A673 (cell line): ENCODE data around the gene GRIK2. TPM values are rescaled to one million over a fixed set of nuclear protein-coding genes. Genes with fewer than 3 reads are reported as not detected.

Experiments
- BruUV-seq: library from RNA; stranded (reverse); fragments of 400-500 nt; replicated peaks from 2 replicates; lab custom pipeline; 2021; lab: Mats Ljungman, UMichigan
- CTCF ChIA-PET: fragments of 300-600 bp; sonication (Branson Sonifier 250); formaldehyde crosslinking; loops from one replicate; lab custom pipeline; 2022; ENCODE audit warnings: antibody characterized with exemption; lab: Charles Lee
- POLR2A ChIA-PET: fragments of 300-600 bp; sonication (Branson Sonifier 250); formaldehyde crosslinking; loops from one replicate; lab custom pipeline; 2022; ENCODE audit warnings: antibody characterized with exemption; ENCODE audit not compliant: low non-redundant PET; lab: Charles Lee
- DNase-seq: peaks from one replicate; pipeline ENCODE4 v3.0.0-alpha.2; 2015; ENCODE audit warnings: low spot score
- H3K27ac ChIP-seq: fragments of 200-600 bp; sonication (generic); 2 replicates; pipeline ENCODE4 v1.5.1; 2016; ENCODE audit warnings: mixed run types, low read depth, mild to moderate bottlenecking, mixed read lengths, antibody characterized with exemption, low read length; ENCODE audit not compliant: poor library complexity, severe bottlenecking
- H3K27me3 ChIP-seq: fragments of 200-600 bp; sonication (generic); replicated peaks from 2 replicates; pipeline ENCODE4 v1.6.1; 2017; ENCODE audit warnings: mixed run types, low read depth, mild to moderate bottlenecking, mixed read lengths, antibody characterized with exemption, low read length; ENCODE audit not compliant: insufficient read depth, poor library complexity
- H3K36me3 ChIP-seq: fragments of 200-600 bp; sonication (generic); 2 replicates; pipeline ENCODE4 v1.6.1; 2016; ENCODE audit warnings: mixed run types, mild to moderate bottlenecking, mixed read lengths, antibody characterized with exemption, low read length; ENCODE audit not compliant: insufficient read depth, poor library complexity, severe bottlenecking
- H3K4me1 ChIP-seq: fragments of 200-600 bp; sonication (generic); 2 replicates; pipeline ENCODE4 v1.6.1; 2017; ENCODE audit warnings: mixed run types, mild to moderate bottlenecking, mixed read lengths, antibody characterized with exemption, low read length; ENCODE audit not compliant: insufficient read depth, poor library complexity, severe bottlenecking
- H3K4me3 ChIP-seq: fragments of 200-600 bp; sonication (generic); 2 replicates; pipeline ENCODE4 v1.5.1; 2016; ENCODE audit warnings: low read depth, mixed run types, mild to moderate bottlenecking, mixed read lengths, low read length; ENCODE audit not compliant: poor library complexity, severe bottlenecking
- H3K9me3 ChIP-seq: fragments of 200-600 bp; sonication (generic); 2 replicates; pipeline ENCODE4 v1.6.1; 2016; ENCODE audit warnings: mixed run types, low read depth, mild to moderate bottlenecking, mixed read lengths, antibody characterized with exemption, low read length; ENCODE audit not compliant: poor library complexity, severe bottlenecking
- EZH2 ChIP-seq: fragments of 200-600 bp; sonication (generic); IDR thresholded peaks from 2 replicates; pipeline ENCODE4 v1.6.1; 2017; ENCODE audit warnings: borderline replicate concordance, low read depth, mild to moderate bottlenecking, mixed read lengths, antibody characterized with exemption, low read length; ENCODE audit not compliant: poor library complexity, severe bottlenecking
- intact Hi-C: fragments of 100-400 bp; cut with micrococcal nuclease; formaldehyde crosslinking; loops from one replicate; pipeline ENCODE4 v1.10.0; 2022; ENCODE audit not compliant: unreplicated experiment
- total RNA-seq: library from RNA; stranded (reverse); gene quantifications from 2 replicates; pipeline ENCODE4 v1.2.3, GENCODE V29; 2021
- TF ChIP-seq, protein P1 (sequence below): fragments of 300-800, 200-600 bp; sonication (generic); conservative IDR thresholded peaks from 2 replicates; pipeline ENCODE4 v1.5.1; 2017; ENCODE audit warnings: low read depth, mild to moderate bottlenecking, antibody characterized with exemption, low read length, moderate library complexity, mixed read lengths

GRIK2 gene
- total RNA-seq, 1 experiment from 2014 or later: 62.1 TPM

DNA sequence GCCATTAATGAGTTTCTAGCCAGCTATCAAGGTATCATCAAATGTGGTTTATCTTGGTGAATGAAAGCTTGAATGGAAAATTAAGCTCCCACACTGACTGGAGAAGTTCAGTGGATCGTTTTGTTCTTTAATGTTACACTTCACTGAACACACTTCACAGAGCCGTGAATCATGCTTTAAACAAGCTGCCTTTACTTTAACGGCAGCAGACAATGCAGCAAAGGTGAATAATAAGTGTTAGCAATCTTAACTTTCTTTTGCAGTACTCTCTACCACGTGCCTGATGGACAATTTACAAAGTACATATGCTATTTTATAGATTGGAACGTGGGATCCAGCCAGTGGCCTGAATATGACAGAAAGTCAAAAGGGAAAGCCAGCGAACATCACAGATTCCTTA is 424.5 kb downstream of the GRIK2 start:
- ChIA-PET POLR2A (no interaction called here), CTCF (no interaction called here)
- no peak for DNase-seq
- Histone ChIP-seq H3K27me3 (no peaks in the 10 kb centered on the region), H3K9me3 (no peaks in the 10 kb centered on the region), H3K27ac (no peak overlapping the region), H3K36me3 (no peaks in the 10 kb centered on the region), H3K4me1 (no peaks in the 10 kb centered on the region), H3K4me3 (no peak overlapping the region)
- BruUV-seq: no TSS peak
- TF ChIP-seq EZH2: no peak
- TF ChIP-seq, protein P1, sequence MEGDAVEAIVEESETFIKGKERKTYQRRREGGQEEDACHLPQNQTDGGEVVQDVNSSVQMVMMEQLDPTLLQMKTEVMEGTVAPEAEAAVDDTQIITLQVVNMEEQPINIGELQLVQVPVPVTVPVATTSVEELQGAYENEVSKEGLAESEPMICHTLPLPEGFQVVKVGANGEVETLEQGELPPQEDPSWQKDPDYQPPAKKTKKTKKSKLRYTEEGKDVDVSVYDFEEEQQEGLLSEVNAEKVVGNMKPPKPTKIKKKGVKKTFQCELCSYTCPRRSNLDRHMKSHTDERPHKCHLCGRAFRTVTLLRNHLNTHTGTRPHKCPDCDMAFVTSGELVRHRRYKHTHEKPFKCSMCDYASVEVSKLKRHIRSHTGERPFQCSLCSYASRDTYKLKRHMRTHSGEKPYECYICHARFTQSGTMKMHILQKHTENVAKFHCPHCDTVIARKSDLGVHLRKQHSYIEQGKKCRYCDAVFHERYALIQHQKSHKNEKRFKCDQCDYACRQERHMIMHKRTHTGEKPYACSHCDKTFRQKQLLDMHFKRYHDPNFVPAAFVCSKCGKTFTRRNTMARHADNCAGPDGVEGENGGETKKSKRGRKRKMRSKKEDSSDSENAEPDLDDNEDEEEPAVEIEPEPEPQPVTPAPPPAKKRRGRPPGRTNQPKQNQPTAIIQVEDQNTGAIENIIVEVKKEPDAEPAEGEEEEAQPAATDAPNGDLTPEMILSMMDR: no peak
- intact Hi-C loops: no loop called here

DNA sequence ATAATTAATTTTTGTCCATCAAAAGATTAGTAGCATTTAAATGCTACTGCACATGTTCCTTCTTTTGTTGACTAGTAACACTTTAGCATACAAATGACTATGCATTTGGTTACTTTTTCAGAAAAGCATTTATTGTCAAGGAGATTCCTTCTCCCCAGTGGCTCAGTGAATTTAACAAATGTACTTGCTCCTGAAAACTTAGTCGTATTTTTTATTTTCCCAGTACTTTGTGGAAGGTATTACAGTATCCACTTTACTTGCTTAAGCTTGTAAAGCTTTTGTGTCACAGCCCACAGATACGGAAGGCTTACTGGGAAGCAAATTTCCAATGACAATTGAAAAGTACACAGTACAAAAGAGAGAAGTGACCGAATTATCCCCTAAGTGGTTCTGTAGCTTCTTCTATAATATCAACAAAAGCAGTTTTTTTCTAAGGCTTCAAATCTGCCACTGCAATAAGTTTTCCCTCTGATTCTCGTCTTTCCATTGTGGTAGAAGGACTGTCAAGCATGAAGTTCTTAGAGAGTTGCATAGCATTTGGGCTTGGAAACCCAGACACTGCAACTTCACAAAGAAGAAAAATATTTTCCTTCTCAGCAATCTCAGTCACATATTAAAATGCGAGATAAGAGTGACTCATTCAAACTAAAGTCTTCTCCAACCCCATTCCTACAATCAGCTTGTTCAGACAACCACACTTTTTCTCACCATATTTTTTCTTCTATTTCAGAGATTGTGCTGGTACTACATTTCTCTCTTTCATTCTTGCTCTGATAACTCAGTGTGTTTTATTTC is 431.2 kb downstream of the GRIK2 start:
- no peak for DNase-seq
- ChIA-PET POLR2A (no interaction called here), CTCF (no interaction called here)
- no peak for TF ChIP-seq EZH2
- TF ChIP-seq, protein P1: no peak
- H3K4me1 ChIP-seq: no peaks in the 10 kb centered on the region
- no peaks in the 10 kb centered on the region for H3K36me3 ChIP-seq
- H3K4me3 ChIP-seq: no peak overlapping the region
- H3K9me3 ChIP-seq: peaks cover 19% of the 10 kb centered on the region
- intact Hi-C loops: no loop called here
- H3K27me3 ChIP-seq: no peaks in the 10 kb centered on the region
- no peak overlapping the region for H3K27ac ChIP-seq
- BruUV-seq: no TSS peak

DNA sequence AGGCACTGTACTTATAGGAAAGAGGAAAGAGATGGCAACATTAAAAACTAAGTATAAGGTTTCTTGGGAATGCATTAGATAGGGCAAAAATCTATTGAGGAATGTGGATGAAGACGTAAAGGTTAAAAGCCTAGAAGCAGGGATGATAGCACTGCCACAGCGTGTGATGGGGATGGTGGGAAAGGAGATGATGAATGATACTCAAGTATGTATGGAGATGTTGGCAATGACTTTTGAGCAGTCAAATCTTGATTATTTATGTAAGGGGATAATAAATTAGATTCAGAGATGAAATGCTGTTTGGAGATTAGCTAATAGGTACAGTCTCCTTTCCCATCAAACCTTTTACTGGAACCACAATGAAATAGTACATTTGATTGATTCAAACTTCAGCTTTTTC is 432.8 kb downstream of the GRIK2 start:
- no peaks in the 10 kb centered on the region for H3K4me1 ChIP-seq
- TF ChIP-seq, protein P1: no peak
- TF ChIP-seq EZH2: no peak
- intact Hi-C loops: no loop called here
- H3K36me3 ChIP-seq: no peaks in the 10 kb centered on the region
- H3K27me3 ChIP-seq: no peaks in the 10 kb centered on the region
- no peak overlapping the region for H3K4me3 ChIP-seq
- ChIA-PET CTCF (no interaction called here), POLR2A (no interaction called here)
- no peak for DNase-seq
- no peak overlapping the region for H3K27ac ChIP-seq
- no TSS peak for BruUV-seq
- peaks cover 24% of the 10 kb centered on the region for H3K9me3 ChIP-seq
